K562 (cell line): ENCODE data around the gene CD4. TPM values are rescaled to one million over a fixed set of nuclear protein-coding genes. Genes with fewer than 3 reads are reported as not detected.

ENCODE experiments used
- ASH1L ChIP-seq: fragments of 450-650 bp; IDR thresholded peaks from 2 replicates; pipeline ENCODE4 v1.6.1; 2018; ENCODE audit warnings: borderline replicate concordance, mild to moderate bottlenecking, low read depth; ENCODE audit not compliant: partially characterized antibody
- CSDE1 ChIP-seq, 2 experiments: fragments of 450-650 bp; IDR thresholded peaks; 2 replicates each; pipeline ENCODE4 v1.6.1; 2016; ENCODE audit warnings: mild to moderate bottlenecking in 1 of 2
- EP400 ChIP-seq: fragments of 450-650 bp; IDR thresholded peaks from 2 replicates; pipeline ENCODE4 v1.6.1; 2017; ENCODE audit warnings: antibody characterized with exemption, mild to moderate bottlenecking, moderate library complexity
- FOXM1 ChIP-seq, 2 experiments: fragments of 450-650 bp in 1 of 2; sonication (generic) in 1 of 2; formaldehyde crosslinking in 1 of 2; IDR thresholded peaks; 2 replicates each; pipeline versions ENCODE4 v1.6.1 to v1.9.0; 2017 to 2022; ENCODE audit warnings: low read depth in 2 of 2, mild to moderate bottlenecking in 2 of 2, missing genetic modification reagents in 1 of 2, moderate library complexity in 1 of 2
- JUND ChIP-seq, 2 experiments: IDR thresholded peaks; 2 replicates in 1 of 2; 3 replicates in 1 of 2; pipeline ENCODE4 v1.6.1; 2011; ENCODE audit warnings: borderline replicate concordance in 2 of 2, low read depth in 2 of 2, low read length in 2 of 2, improper control_type of control experiment in 1 of 2, missing biosample characterization in 1 of 2, missing genetic modification characterization in 1 of 2, missing genetic modification reagents in 1 of 2
- MXI1 ChIP-seq: IDR thresholded peaks from 2 replicates; pipeline ENCODE4 v1.6.1; 2011; ENCODE audit warnings: low read depth, mild to moderate bottlenecking, improper control_type of control experiment, low read length
- SIN3A ChIP-seq, 2 experiments: fragments of 150-350 bp in 1 of 2; IDR thresholded peaks; 2 replicates each; pipeline ENCODE4 v1.6.1; 2011 to 2016; ENCODE audit warnings: borderline replicate concordance in 2 of 2, low read depth in 2 of 2, low read length in 2 of 2, mild to moderate bottlenecking in 2 of 2, moderate library complexity in 2 of 2; ENCODE audit not compliant: control insufficient read depth in 1 of 2
- SMAD1 ChIP-seq: fragments of 150-350 bp; IDR thresholded peaks from 2 replicates; pipeline ENCODE4 v1.6.1; 2014; ENCODE audit warnings: low read length, low read depth; ENCODE audit not compliant: partially characterized antibody
- TBP ChIP-seq: optimal IDR thresholded peaks from 2 replicates; pipeline ENCODE3; 2011; ENCODE audit warnings: low read depth, low read length, improper control_type of control experiment
- ZEB2 ChIP-seq: fragments of 450-650 bp; IDR thresholded peaks from 2 replicates; pipeline ENCODE4 v1.6.1; 2016
- ZNF184 ChIP-seq: sonication (generic); formaldehyde crosslinking; IDR thresholded peaks from 2 replicates; pipeline ENCODE4 v1.5.0; 2020; ENCODE audit warnings: missing genetic modification reagents
- ZNF584 ChIP-seq: fragments of 200-800 bp; sonication (Bioruptor generic); IDR thresholded peaks from 2 replicates; pipeline ENCODE4 v1.6.1; 2016; ENCODE audit warnings: low read depth, mild to moderate bottlenecking, missing genetic modification characterization, missing compliant biosample characterization
- polyA plus RNA-seq, 8 experiments: library from polyadenylated mRNA; depleted of rRNA in 4 of 8; stranded (reverse) in 5 of 8; unstranded in 3 of 8; fragments of >200 nt; fragmentation: Nextera tagmentation in 2 of 8; fragmentation: Illumina TruSeq in 1 of 8; extraction: Ambion mirVana in 2 of 8; extraction: Trizol in 1 of 8; gene quantifications; 2 replicates each; pipeline versions ENCODE4 v1.2.1 to v1.2.3, GENCODE V29; 2011 to 2014; ENCODE audit warnings: inconsistent platforms in 1 of 8, missing spikeins in 1 of 8
- total RNA-seq, 7 experiments: library from RNA; depleted of rRNA in 6 of 7; stranded (reverse); fragments of >200 nt in 6 of 7; fragmentation: Illumina TruSeq in 2 of 7; extraction: Trizol in 2 of 7; gene quantifications; 2 replicates each; pipeline versions ENCODE4 v1.2.1 to v1.2.3, GENCODE V29; 2011 to 2021; ENCODE audit warnings: low replicate concordance in 1 of 7
- TF ChIP-seq, protein P1 (sequence below), 3 experiments: fragments of 200-800 bp in 1 of 3; sonication (Bioruptor generic) in 1 of 3; sonication (generic) in 1 of 3; formaldehyde crosslinking in 1 of 3; IDR thresholded peaks; 2 replicates each; pipeline versions ENCODE4 v1.6.1 to v1.8.0; 2016 to 2022; ENCODE audit warnings: mild to moderate bottlenecking in 2 of 3, missing compliant biosample characterization in 2 of 3, missing genetic modification characterization in 2 of 3, missing genetic modification reagents in 1 of 3
- TF ChIP-seq, protein P2 (sequence below), 3 experiments: fragments of 200-800 bp in 1 of 3; fragments of 250-450 bp in 1 of 3; fragments of 450-650 bp in 1 of 3; sonication (Bioruptor Pico) in 1 of 3; sonication (Bioruptor generic) in 1 of 3; formaldehyde crosslinking in 1 of 3; IDR thresholded peaks; 2 replicates each; pipeline versions ENCODE4 v1.6.1 to v1.8.0; 2016 to 2022; ENCODE audit warnings: mild to moderate bottlenecking in 2 of 3, missing genetic modification characterization in 2 of 3, missing compliant biosample characterization in 1 of 3, moderate library complexity in 1 of 3
- TF ChIP-seq, protein P3 (sequence below): sonication (generic); formaldehyde crosslinking; IDR thresholded peaks from 2 replicates; pipeline ENCODE4 v1.8.1; 2023; ENCODE audit warnings: mild to moderate bottlenecking, missing genetic modification reagents
- TF ChIP-seq, protein P4 (sequence below): fragments of 450-650 bp; IDR thresholded peaks from 2 replicates; pipeline ENCODE4 v1.6.1; 2016; ENCODE audit warnings: missing biosample characterization, missing genetic modification characterization

Gene CD4
- total and polyA plus RNA-seq, 9 of the 15 experiments (the other 6 are each of a cell fraction or from before 2014, with no cell fraction given) = 0.06 to 0.27 (median 0.09) TPM; not detected in 5

DNA sequence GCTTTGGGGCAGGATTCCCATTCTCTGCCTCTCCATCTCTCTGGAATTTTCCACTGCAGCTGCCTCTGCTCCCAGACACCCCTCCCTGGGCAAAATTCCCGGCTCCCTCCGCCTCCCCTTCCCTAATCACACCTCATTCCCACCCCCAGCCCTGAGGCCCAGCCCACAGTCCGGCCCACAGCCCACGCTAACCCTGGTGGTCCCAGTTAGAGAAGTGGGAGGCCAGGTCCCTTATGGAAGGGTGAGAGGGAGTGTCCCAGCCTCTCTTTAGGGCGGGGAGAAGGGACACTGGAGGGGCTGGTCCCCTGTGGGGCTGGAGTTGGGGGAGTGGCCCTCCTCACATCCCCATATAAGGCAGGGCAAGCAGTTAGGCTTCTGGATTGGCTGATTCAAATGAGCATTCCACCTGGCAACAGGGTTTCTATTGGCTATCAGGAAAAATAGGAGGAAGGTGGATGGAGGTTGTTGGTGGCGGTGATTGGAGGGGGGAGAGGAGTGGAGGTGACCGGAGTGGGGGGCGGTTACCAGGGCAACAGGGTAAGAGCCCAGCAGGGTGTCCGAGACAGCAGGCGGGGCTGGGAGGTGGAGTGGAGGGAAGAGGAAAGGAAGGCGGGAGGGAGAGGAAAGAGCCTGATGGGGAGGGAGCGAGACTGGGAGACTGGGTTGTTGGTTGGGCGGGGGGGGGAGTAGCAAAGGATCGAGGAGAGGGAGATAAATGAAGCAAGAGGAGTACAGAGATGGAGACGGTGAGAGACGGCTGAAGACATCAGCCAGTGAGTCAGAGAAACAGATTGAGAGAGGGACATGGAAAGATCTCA lies 25.1 kb upstream of the CD4 start (continued):
- TF ChIP-seq, protein P1, sequence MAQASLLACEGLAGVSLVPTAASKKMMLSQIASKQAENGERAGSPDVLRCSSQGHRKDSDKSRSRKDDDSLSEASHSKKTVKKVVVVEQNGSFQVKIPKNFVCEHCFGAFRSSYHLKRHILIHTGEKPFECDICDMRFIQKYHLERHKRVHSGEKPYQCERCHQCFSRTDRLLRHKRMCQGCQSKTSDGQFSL (CRISPR knock-in tag; IDR thresholded peaks at IDR 0.05) = 0 out of 2 replicates have a peak, but pooled peaks have one; percentile 27
- TF ChIP-seq, protein P1 (tag; IDR thresholded peaks at IDR 0.05) = peak in 1 of 2 experiments; percentile 34; a peak in 1 of 4 replicates
- peak; percentile 58 for TF ChIP-seq EP400
- TF ChIP-seq SIN3A (IDR thresholded peaks at IDR 0.05; ENCODE audit: borderline replicate concordance in 2 of 2, control insufficient read depth in 1 of 2, low read depth in 2 of 2, low read length in 2 of 2) = no peak
- peak; percentile 99 for TF ChIP-seq FOXM1 (IDR thresholded peaks at IDR 0.05; ENCODE audit: low read depth)
- peak; percentile 99 for TF ChIP-seq FOXM1 (CRISPR knock-in tag; IDR thresholded peaks at IDR 0.05; ENCODE audit: low read depth)
- TF ChIP-seq ASH1L = peak; percentile 77
- TF ChIP-seq JUND (IDR thresholded peaks at IDR 0.05; ENCODE audit: borderline replicate concordance, low read depth, low read length) = no peak
- TF ChIP-seq JUND (tag; IDR thresholded peaks at IDR 0.05; ENCODE audit: borderline replicate concordance, low read depth, low read length) = no peak
- no peak; a peak in 1 of 4 replicates for TF ChIP-seq CSDE1 (IDR thresholded peaks at IDR 0.05)
- TF ChIP-seq TBP = peak; percentile 14
- peak; percentile 53; the same call in 1 of the 2 replicates for TF ChIP-seq MXI1
- no peak for TF ChIP-seq ZNF184 (CRISPR knock-in tag)
- peak; percentile 61; the same call in 1 of the 2 replicates for TF ChIP-seq ZEB2
- TF ChIP-seq SMAD1 = peak; percentile 10
- TF ChIP-seq, protein P2, sequence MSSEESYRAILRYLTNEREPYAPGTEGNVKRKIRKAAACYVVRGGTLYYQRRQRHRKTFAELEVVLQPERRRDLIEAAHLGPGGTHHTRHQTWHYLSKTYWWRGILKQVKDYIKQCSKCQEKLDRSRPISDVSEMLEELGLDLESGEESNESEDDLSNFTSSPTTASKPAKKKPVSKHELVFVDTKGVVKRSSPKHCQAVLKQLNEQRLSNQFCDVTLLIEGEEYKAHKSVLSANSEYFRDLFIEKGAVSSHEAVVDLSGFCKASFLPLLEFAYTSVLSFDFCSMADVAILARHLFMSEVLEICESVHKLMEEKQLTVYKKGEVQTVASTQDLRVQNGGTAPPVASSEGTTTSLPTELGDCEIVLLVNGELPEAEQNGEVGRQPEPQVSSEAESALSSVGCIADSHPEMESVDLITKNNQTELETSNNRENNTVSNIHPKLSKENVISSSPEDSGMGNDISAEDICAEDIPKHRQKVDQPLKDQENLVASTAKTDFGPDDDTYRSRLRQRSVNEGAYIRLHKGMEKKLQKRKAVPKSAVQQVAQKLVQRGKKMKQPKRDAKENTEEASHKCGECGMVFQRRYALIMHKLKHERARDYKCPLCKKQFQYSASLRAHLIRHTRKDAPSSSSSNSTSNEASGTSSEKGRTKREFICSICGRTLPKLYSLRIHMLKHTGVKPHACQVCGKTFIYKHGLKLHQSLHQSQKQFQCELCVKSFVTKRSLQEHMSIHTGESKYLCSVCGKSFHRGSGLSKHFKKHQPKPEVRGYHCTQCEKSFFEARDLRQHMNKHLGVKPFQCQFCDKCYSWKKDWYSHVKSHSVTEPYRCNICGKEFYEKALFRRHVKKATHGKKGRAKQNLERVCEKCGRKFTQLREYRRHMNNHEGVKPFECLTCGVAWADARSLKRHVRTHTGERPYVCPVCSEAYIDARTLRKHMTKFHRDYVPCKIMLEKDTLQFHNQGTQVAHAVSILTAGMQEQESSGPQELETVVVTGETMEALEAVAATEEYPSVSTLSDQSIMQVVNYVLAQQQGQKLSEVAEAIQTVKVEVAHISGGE (CRISPR knock-in tag; IDR thresholded peaks at IDR 0.05) = 0 out of 6 replicates have a peak, but pooled peaks of 1 of the 3 experiments have one; percentile 30
- TF ChIP-seq, protein P3, sequence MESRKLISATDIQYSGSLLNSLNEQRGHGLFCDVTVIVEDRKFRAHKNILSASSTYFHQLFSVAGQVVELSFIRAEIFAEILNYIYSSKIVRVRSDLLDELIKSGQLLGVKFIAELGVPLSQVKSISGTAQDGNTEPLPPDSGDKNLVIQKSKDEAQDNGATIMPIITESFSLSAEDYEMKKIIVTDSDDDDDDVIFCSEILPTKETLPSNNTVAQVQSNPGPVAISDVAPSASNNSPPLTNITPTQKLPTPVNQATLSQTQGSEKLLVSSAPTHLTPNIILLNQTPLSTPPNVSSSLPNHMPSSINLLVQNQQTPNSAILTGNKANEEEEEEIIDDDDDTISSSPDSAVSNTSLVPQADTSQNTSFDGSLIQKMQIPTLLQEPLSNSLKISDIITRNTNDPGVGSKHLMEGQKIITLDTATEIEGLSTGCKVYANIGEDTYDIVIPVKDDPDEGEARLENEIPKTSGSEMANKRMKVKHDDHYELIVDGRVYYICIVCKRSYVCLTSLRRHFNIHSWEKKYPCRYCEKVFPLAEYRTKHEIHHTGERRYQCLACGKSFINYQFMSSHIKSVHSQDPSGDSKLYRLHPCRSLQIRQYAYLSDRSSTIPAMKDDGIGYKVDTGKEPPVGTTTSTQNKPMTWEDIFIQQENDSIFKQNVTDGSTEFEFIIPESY = no peak
- TF ChIP-seq ZNF584 = no peak
- TF ChIP-seq, protein P4, sequence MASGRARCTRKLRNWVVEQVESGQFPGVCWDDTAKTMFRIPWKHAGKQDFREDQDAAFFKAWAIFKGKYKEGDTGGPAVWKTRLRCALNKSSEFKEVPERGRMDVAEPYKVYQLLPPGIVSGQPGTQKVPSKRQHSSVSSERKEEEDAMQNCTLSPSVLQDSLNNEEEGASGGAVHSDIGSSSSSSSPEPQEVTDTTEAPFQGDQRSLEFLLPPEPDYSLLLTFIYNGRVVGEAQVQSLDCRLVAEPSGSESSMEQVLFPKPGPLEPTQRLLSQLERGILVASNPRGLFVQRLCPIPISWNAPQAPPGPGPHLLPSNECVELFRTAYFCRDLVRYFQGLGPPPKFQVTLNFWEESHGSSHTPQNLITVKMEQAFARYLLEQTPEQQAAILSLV (tag) = no peak
